Measurements from ENCODE around the gene IGFLR1.

Gene IGFLR1

DNA sequence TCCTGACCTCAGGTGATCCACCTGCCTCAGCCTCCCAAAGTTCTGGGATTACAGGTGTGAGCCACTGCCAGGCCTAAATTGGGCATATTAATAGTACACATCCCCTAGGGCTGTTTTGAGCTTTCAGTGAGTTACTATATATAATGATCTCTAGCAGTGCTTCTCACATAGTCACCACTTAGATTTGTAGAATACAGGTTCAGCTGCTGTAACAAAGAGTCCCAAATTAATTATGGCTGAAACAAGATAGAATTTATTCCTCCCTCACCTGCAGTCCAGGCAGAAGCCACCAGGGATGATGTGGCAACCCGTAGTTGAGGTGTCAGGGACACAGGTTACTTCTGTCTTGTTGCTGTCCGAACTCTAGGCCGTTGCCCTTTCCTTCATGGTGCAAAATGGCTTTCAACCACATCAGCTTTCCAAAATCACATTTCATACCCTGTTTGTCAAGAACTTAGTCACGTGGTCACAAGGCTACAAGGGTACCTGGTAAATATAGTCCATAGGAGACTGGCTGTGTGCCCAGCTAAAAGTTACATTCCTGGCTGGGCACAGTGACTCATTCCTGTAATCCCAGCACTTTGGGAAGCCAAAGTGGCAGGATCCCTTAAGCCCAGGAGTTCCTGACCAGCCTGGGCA is 18.6 kb upstream of the IGFLR1 start:
- TF ChIP-seq CTCF (conservative IDR thresholded peaks at IDR 0.05; ENCODE audit: low read depth, low read length), result no peak
- DNase-seq (ENCODE audit: low read depth), result no peak

DNA sequence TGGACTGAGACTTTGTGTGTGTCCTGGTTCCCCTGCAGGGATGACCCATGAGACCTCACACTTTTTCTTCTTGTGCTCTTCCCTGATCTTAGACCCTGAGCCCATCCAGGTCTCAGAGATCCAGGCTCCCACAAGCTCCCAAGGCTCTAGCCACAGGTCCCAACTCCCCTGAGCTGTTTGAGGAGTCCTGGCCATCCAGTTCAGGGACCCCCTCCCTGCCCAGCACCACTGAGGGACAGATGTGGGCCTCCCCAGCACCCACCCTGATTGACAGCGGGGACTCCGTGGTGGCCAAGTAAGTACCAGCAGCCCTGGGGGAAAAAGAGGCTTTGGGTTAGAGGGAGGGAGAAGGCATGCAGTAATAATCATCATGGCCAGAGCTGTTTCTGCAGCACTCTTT is 17.4 kb upstream of the IGFLR1 start:
- no peak for TF ChIP-seq CTCF (conservative IDR thresholded peaks at IDR 0.05; ENCODE audit: low read depth, low read length)
- no peak overlapping the region for H3K4me3 ChIP-seq (ENCODE audit: low read depth, low read length)
- DNase-seq (ENCODE audit: low read depth), result no peak

More for the DNA sequence above, 18.6 kb upstream of the IGFLR1 start:
- H3K4me3 ChIP-seq (ENCODE audit: low read depth, low read length), result no peak overlapping the region

DNA sequence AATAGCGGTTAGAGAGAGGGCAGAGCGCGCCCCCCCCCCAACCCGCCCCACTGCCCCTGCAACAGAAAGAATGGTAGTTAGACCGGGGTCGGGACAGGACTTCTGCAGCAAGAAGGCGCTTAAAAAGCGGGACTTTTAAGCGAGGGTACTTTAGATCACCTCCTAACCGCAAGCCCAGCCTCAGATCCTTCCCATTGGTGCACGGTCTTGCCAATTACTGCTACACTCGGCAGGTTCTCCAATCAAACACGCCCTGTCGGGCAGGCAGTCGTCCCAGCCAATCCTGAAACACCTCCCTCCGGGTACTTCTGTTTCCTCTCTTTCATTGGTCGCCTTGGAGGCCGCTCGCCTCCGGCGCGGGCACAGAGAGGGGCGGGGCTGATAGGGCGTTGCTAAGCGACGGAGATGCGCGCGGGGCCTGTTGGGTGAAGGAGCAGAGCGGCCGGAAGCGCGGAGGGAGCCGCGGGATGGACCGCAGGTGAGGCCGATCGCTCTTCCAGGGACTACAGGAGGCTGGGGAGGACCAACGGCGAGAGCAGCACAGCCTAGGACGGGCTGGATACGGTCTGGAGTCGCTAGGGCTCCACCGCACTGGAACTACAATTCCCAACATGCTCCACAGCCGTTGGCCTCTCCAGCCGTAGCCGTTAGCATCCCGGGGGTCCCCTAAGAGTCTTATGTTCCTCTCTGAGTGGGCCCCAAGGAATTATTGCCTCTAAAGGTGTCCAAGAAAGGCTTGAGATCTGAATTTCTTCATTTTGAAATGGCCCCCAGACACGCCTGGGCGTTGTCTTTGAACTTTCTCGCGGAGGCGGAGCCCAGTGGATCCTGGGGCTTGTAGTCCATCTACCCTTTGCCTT is 15.7 kb upstream of the IGFLR1 start, which contains the start of gene PROSER3:
Gene PROSER3 (plus strand): TSS at position 428 of the 860 bp plus-strand sequence. CDS start 40 bp downstream, at position 468.
- TF ChIP-seq CTCF (conservative IDR thresholded peaks at IDR 0.05; ENCODE audit: low read depth, low read length), result no peak
- DNase-seq (ENCODE audit: low read depth), result peak; percentile 100
- peak within 1 kb of the TSS; percentile 82 for H3K4me3 ChIP-seq (ENCODE audit: low read depth, low read length)

DNA sequence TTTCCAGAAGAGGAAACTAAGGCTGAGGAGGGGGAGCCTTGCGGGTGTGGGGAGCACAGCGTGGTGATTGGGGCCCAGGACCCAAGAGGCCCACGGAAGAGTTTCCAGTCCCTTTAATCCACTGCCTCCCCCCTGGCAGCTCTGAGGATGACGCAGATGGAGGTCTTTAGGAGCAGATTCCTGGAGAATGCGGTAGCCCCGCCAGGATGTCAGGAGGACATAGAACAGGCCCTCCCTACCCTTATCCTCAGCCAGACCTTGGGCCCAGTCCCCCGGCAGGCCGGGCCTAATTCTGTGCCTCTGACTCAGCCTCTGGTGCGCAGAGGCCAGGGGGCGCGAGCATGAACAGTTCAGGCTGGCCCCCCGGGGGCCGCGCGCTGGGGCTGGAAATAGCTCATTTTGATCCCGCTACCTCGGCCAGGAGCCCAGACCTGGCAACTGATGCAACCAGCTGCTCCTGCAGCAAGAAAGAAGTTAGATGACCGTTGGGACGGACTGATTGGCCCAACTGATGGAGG is 15.0 kb upstream of the IGFLR1 start:
- no peak for TF ChIP-seq CTCF (conservative IDR thresholded peaks at IDR 0.05; ENCODE audit: low read depth, low read length)
- peak; percentile 99 for DNase-seq (ENCODE audit: low read depth)

DNA sequence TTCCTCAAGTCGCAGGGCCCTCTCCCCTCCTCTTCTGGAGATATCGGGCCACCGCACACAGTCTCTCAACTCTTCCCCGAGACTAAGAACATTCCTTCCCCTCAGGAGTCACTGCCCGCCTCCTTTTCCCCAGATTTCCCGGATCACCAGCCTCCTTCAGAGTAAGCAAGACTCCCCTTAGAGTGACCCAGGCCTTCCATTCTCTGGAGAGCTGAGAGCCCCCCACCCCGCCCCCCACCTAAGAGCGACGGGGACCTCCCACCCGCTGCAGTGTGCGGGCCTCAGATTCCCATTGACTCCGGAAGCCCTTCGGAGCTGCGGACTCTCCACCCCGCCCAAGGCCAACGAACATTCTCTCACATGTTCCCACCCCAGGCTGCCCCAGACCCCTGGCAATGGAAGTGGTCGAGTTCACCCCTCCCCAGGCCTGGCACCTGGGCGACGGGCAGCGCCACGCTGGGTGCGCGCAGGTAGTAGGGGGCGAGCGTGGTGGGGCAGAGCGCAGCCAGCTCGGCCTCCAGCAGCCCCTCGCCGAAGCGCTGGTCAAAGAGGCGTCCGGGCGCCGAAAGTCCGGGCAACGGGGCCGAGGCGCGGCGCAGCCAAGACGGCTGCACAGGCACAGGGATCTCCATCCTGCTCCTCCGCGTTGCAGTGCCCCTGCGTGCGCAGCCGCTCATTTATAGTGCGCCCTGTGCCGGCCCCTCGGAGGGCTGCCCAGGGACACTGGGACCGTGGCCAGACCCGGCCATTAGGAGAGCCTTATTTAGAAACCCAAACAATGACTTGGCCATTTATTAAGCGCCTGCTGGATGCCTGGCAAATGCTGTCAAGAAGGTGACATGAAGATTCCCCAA is 14.4 kb upstream of the IGFLR1 start, which contains the start of gene HSPB6:
Gene HSPB6 (minus strand): TSS at position 653 of the 854 bp plus-strand sequence. CDS start 21 bp downstream, at position 632.
- peak; percentile 86 for DNase-seq (ENCODE audit: low read depth)
- TF ChIP-seq CTCF (conservative IDR thresholded peaks at IDR 0.05; ENCODE audit: low read depth, low read length), result no peak
- H3K4me3 ChIP-seq (ENCODE audit: low read depth, low read length), result peak within 1 kb of the TSS; percentile 82

More for the DNA sequence above, 15.0 kb upstream of the IGFLR1 start:
- peak overlapping the region; percentile 82 for H3K4me3 ChIP-seq (ENCODE audit: low read depth, low read length)
